Measurements from ENCODE around the gene BRI3BP.
"Not testable (repeated sequence)": the region's sequence is repeated elsewhere in the genome, so short reads cannot be mapped to it uniquely, and the experiment has no call there.

The BRI3BP gene

GRCh38 chr12:125024949-125025563 is 31.6 kb downstream of the BRI3BP start:
- no peak for DNase-seq

- no peak for DNase-seq
These were observed 32.3 kb downstream of the BRI3BP start for GRCh38 chr12:125025606-125026235.

- DNase-seq = no peak
These were observed 34.7 kb downstream of the BRI3BP start for GRCh38 chr12:125028106-125028505.

- DNase-seq = no peak
These were observed 36.4 kb downstream of the BRI3BP start for GRCh38 chr12:125029761-125030358.

- not testable (repeated sequence) for DNase-seq
These were observed 38.0 kb downstream of the BRI3BP start for GRCh38 chr12:125031471-125031870.

- no peak for DNase-seq
These were observed 39.2 kb downstream of the BRI3BP start for GRCh38 chr12:125032466-125033152.

GRCh38 chr12:125033288-125033687 is 39.8 kb downstream of the BRI3BP start:
- no peak for DNase-seq

GRCh38 chr12:125038976-125039625 is 45.7 kb downstream of the BRI3BP start:
- no peak for DNase-seq

GRCh38 chr12:125049093-125049458 is 55.6 kb downstream of the BRI3BP start:
- no peak for DNase-seq

- no peak for DNase-seq
These were observed 57.0 kb downstream of the BRI3BP start for GRCh38 chr12:125050446-125050845.

- no peak for DNase-seq
These were observed 57.4 kb downstream of the BRI3BP start for GRCh38 chr12:125050868-125051267.

- DNase-seq = no peak
These were observed 60.4 kb downstream of the BRI3BP start for GRCh38 chr12:125053821-125054220.

GRCh38 chr12:125055591-125055990 is 62.1 kb downstream of the BRI3BP start:
- no peak for DNase-seq

- DNase-seq = no peak
These were observed 62.9 kb downstream of the BRI3BP start for GRCh38 chr12:125056306-125056705.

GRCh38 chr12:125057708-125058107 is 64.3 kb downstream of the BRI3BP start:
- no peak for DNase-seq

- no peak for DNase-seq
These were observed 67.8 kb downstream of the BRI3BP start for GRCh38 chr12:125061229-125061628.

GRCh38 chr12:125063522-125063921 is 70.1 kb downstream of the BRI3BP start:
- DNase-seq = not testable (repeated sequence)

GRCh38 chr12:125064492-125064891 is 71.0 kb downstream of the BRI3BP start:
- no peak for DNase-seq

GRCh38 chr12:125065021-125065918 is 71.8 kb downstream of the BRI3BP start, which contains the start of gene AACS:
Gene AACS (plus strand): TSS chr12:125065435. CDS start chr12:125065585, 150 bp downstream.
- DNase-seq = peak in 13 of 14 donors; percentile 7 to 84 (median 65)

- peak in 1 of 14 donors; percentile 28 for DNase-seq
These were observed 72.6 kb downstream of the BRI3BP start for GRCh38 chr12:125065919-125066570.

GRCh38 chr12:125068391-125068790 is 74.9 kb downstream of the BRI3BP start:
- no peak for DNase-seq

Measured in C1 segment of cervical spinal cord (tissue), 14 donors.